WTC11 (cell line): Measurements from ENCODE around the gene PRR5L. TPM values are rescaled to one million over a fixed set of nuclear protein-coding genes. Genes with fewer than 3 reads are reported as not detected.

Experiments used
- ATAC-seq: fragments of 200-7000 bp; cut with Tn5 transposase; 2 replicates; pipeline ENCODE4 v1.10.0; 2021; ENCODE audit warnings: mild to moderate bottlenecking, moderate library complexity
- CTCF ChIA-PET: fragments of 300-600 bp; sonication (Branson Sonifier 250); formaldehyde crosslinking; loops from one replicate; lab custom pipeline; 2021; ENCODE audit warnings: antibody characterized with exemption; lab: Charles Lee
- POLR2A ChIA-PET: fragments of 350-600 bp; sonication (Branson Sonifier 250); formaldehyde crosslinking; loops from one replicate; lab custom pipeline; 2021; ENCODE audit warnings: antibody characterized with exemption; lab: Charles Lee
- DNase-seq: peaks from one replicate; pipeline ENCODE4 v3.0.0; 2021; ENCODE audit warnings: low spot score
- H3K27ac Mint-ChIP-seq: 2 replicates; pipeline ENCODE4 v1.8.0; 2021; ENCODE audit warnings: mixed read lengths
- H3K27me3 Mint-ChIP-seq: 2 replicates; pipeline ENCODE4 v1.8.0; 2021; ENCODE audit warnings: low read depth, mild to moderate bottlenecking, moderate library complexity, mixed read lengths
- H3K36me3 Mint-ChIP-seq: 2 replicates; pipeline ENCODE4 v1.8.0; 2021; ENCODE audit warnings: mixed read lengths
- H3K4me1 Mint-ChIP-seq: 2 replicates; pipeline ENCODE4 v1.8.0; 2022; ENCODE audit warnings: mixed read lengths
- H3K4me3 Mint-ChIP-seq: 2 replicates; pipeline ENCODE4 v1.8.0; 2021; ENCODE audit warnings: mild to moderate bottlenecking, moderate library complexity, mixed read lengths
- H3K9me3 Mint-ChIP-seq: 2 replicates; pipeline ENCODE4 v1.8.0; 2021; ENCODE audit warnings: mixed read lengths
- ESRRA ChIP-seq: sonication (generic); formaldehyde crosslinking; IDR thresholded peaks from 2 replicates; pipeline ENCODE4 v1.8.1; 2022; ENCODE audit warnings: mild to moderate bottlenecking, missing genetic modification reagents, borderline replicate concordance
- ETV6 ChIP-seq: sonication (generic); formaldehyde crosslinking; IDR thresholded peaks from 2 replicates; pipeline ENCODE4 v1.8.1; 2022; ENCODE audit warnings: mild to moderate bottlenecking, missing genetic modification reagents
- FOXK1 ChIP-seq: sonication (generic); formaldehyde crosslinking; IDR thresholded peaks from 2 replicates; pipeline ENCODE4 v1.8.0; 2022; ENCODE audit warnings: mild to moderate bottlenecking, moderate library complexity, missing genetic modification reagents
- GABPB1 ChIP-seq: sonication (generic); formaldehyde crosslinking; IDR thresholded peaks from 2 replicates; pipeline ENCODE4 v1.8.1; 2023; ENCODE audit warnings: mild to moderate bottlenecking, missing genetic modification reagents
- NFYB ChIP-seq: sonication (generic); formaldehyde crosslinking; conservative IDR thresholded peaks from 2 replicates; pipeline ENCODE4 v1.8.0; 2022; ENCODE audit warnings: low read depth, missing genetic modification reagents
- PRRX2 ChIP-seq: fragments of 250-450 bp; sonication (Bioruptor Pico); IDR thresholded peaks from 2 replicates; pipeline ENCODE4 v1.8.0; 2021; ENCODE audit warnings: mild to moderate bottlenecking
- RELA ChIP-seq: sonication (generic); formaldehyde crosslinking; IDR thresholded peaks from 2 replicates; pipeline ENCODE4 v1.8.1; 2022; ENCODE audit warnings: missing genetic modification reagents, mild to moderate bottlenecking, borderline replicate concordance
- TCF7 ChIP-seq: sonication (generic); formaldehyde crosslinking; IDR thresholded peaks from 2 replicates; pipeline ENCODE4 v1.8.0; 2022; ENCODE audit warnings: mild to moderate bottlenecking, low read depth, missing genetic modification reagents, moderate library complexity
- TEAD4 ChIP-seq: sonication (generic); formaldehyde crosslinking; IDR thresholded peaks from 2 replicates; pipeline ENCODE4 v1.8.0; 2022; ENCODE audit warnings: mild to moderate bottlenecking, missing genetic modification reagents
- ZNF138 ChIP-seq: sonication (generic); formaldehyde crosslinking; conservative IDR thresholded peaks from 2 replicates; pipeline ENCODE4 v1.8.1; 2022; ENCODE audit warnings: mild to moderate bottlenecking, moderate library complexity, missing genetic modification reagents
- ZNF232 ChIP-seq: sonication (generic); formaldehyde crosslinking; IDR thresholded peaks from 2 replicates; pipeline ENCODE4 v1.8.0; 2022; ENCODE audit warnings: mild to moderate bottlenecking, missing genetic modification reagents
- ZNF317 ChIP-seq: sonication (generic); formaldehyde crosslinking; IDR thresholded peaks from 2 replicates; pipeline ENCODE4 v1.8.1; 2023; ENCODE audit warnings: low read depth, mild to moderate bottlenecking, moderate library complexity, missing genetic modification reagents, borderline replicate concordance
- ZNF416 ChIP-seq: fragments of 250-450 bp; sonication (Bioruptor Pico); IDR thresholded peaks from 2 replicates; pipeline ENCODE4 v1.9.0; 2021; ENCODE audit warnings: mild to moderate bottlenecking, inconsistent platforms
- ZNF671 ChIP-seq: fragments of 250-450 bp; sonication (Bioruptor Pico); IDR thresholded peaks from 2 replicates; pipeline ENCODE4 v1.8.0; 2021; ENCODE audit warnings: mild to moderate bottlenecking
- total RNA-seq: library from RNA; stranded (reverse); gene quantifications from 3 replicates; pipeline ENCODE4 v1.2.3, GENCODE V29; 2021
- TF ChIP-seq, protein P1 (sequence below): sonication (generic); formaldehyde crosslinking; IDR thresholded peaks from 2 replicates; pipeline ENCODE4 v1.8.0; 2022; ENCODE audit warnings: mild to moderate bottlenecking, missing genetic modification reagents
- TF ChIP-seq, protein P2 (sequence below): sonication (generic); formaldehyde crosslinking; IDR thresholded peaks from 2 replicates; pipeline ENCODE4 v1.8.0; 2023; ENCODE audit warnings: missing genetic modification reagents, mild to moderate bottlenecking, borderline replicate concordance
- TF ChIP-seq, protein P3 (sequence below): sonication (generic); formaldehyde crosslinking; IDR thresholded peaks from 2 replicates; pipeline ENCODE4 v1.8.0; 2022; ENCODE audit warnings: mild to moderate bottlenecking, missing genetic modification reagents
- TF ChIP-seq, protein P4 (sequence below): sonication (generic); formaldehyde crosslinking; IDR thresholded peaks from 2 replicates; pipeline ENCODE4 v1.8.0; 2022; ENCODE audit warnings: mild to moderate bottlenecking, missing genetic modification reagents
- TF ChIP-seq, protein P5 (sequence below): sonication (generic); formaldehyde crosslinking; IDR thresholded peaks from 2 replicates; pipeline ENCODE4 v1.8.0; 2023; ENCODE audit warnings: mild to moderate bottlenecking, missing genetic modification reagents

Gene PRR5L
- total RNA-seq, 1 experiment from 2014 or later: 3.9 TPM

DNA sequence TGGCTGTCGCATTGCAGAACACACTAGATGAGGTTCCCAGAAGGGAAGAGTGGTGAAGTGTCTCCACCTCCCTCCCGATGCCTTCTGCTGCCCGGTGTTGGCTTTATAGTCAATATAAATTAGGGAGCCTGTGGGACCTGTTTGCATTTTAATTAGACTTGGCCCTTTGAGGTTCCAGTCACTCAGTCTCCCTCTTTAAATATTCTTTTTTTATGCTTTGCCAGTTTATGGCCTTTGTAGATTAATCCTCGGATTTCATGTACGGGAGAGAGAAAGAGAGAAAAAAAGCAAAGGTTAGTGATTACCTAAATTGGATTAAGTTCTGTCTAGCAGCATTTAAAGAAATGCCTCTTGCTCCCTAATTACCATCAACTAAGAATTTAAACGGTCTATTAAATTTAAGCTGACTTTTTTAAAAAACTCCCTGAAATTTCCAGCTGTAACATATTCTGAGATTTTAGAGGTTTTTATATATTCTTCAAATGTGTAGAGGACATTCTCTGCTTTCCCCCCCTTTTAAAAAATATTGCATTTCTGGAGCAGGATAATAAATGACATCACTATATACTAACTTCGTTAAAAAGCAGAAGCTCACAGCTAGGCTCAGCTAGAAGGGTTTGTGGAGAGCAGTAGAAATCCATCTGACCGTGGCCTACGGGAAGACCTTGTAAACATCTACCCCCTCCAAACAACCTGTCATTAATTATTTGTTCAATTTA, 84.4 kb downstream of the PRR5L start:
- no peak for DNase-seq
- ATAC-seq: no peak
- TF ChIP-seq, protein P1, sequence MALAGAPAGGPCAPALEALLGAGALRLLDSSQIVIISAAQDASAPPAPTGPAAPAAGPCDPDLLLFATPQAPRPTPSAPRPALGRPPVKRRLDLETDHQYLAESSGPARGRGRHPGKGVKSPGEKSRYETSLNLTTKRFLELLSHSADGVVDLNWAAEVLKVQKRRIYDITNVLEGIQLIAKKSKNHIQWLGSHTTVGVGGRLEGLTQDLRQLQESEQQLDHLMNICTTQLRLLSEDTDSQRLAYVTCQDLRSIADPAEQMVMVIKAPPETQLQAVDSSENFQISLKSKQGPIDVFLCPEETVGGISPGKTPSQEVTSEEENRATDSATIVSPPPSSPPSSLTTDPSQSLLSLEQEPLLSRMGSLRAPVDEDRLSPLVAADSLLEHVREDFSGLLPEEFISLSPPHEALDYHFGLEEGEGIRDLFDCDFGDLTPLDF (CRISPR knock-in tag): no peak
- TF ChIP-seq ZNF416 (CRISPR knock-in tag): no peak
- no peak for TF ChIP-seq ZNF138 (CRISPR knock-in tag)
- TF ChIP-seq, protein P2, sequence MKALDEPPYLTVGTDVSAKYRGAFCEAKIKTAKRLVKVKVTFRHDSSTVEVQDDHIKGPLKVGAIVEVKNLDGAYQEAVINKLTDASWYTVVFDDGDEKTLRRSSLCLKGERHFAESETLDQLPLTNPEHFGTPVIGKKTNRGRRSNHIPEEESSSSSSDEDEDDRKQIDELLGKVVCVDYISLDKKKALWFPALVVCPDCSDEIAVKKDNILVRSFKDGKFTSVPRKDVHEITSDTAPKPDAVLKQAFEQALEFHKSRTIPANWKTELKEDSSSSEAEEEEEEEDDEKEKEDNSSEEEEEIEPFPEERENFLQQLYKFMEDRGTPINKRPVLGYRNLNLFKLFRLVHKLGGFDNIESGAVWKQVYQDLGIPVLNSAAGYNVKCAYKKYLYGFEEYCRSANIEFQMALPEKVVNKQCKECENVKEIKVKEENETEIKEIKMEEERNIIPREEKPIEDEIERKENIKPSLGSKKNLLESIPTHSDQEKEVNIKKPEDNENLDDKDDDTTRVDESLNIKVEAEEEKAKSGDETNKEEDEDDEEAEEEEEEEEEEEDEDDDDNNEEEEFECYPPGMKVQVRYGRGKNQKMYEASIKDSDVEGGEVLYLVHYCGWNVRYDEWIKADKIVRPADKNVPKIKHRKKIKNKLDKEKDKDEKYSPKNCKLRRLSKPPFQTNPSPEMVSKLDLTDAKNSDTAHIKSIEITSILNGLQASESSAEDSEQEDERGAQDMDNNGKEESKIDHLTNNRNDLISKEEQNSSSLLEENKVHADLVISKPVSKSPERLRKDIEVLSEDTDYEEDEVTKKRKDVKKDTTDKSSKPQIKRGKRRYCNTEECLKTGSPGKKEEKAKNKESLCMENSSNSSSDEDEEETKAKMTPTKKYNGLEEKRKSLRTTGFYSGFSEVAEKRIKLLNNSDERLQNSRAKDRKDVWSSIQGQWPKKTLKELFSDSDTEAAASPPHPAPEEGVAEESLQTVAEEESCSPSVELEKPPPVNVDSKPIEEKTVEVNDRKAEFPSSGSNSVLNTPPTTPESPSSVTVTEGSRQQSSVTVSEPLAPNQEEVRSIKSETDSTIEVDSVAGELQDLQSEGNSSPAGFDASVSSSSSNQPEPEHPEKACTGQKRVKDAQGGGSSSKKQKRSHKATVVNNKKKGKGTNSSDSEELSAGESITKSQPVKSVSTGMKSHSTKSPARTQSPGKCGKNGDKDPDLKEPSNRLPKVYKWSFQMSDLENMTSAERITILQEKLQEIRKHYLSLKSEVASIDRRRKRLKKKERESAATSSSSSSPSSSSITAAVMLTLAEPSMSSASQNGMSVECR (CRISPR knock-in tag): no peak
- TF ChIP-seq, protein P3, sequence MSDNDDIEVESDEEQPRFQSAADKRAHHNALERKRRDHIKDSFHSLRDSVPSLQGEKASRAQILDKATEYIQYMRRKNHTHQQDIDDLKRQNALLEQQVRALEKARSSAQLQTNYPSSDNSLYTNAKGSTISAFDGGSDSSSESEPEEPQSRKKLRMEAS (CRISPR knock-in tag): no peak
- TF ChIP-seq FOXK1: no peak
- TF ChIP-seq, protein P4, sequence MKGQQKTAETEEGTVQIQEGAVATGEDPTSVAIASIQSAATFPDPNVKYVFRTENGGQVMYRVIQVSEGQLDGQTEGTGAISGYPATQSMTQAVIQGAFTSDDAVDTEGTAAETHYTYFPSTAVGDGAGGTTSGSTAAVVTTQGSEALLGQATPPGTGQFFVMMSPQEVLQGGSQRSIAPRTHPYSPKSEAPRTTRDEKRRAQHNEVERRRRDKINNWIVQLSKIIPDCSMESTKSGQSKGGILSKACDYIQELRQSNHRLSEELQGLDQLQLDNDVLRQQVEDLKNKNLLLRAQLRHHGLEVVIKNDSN: no peak
- no peak for TF ChIP-seq NFYB (CRISPR knock-in tag)
- no peak for TF ChIP-seq ZNF671
- no peak for TF ChIP-seq GABPB1 (CRISPR knock-in tag)
- no peak for TF ChIP-seq ETV6 (CRISPR knock-in tag)
- no peak for TF ChIP-seq PRRX2 (CRISPR knock-in tag)
- no peak for TF ChIP-seq TCF7 (CRISPR knock-in tag)
- TF ChIP-seq, protein P5, sequence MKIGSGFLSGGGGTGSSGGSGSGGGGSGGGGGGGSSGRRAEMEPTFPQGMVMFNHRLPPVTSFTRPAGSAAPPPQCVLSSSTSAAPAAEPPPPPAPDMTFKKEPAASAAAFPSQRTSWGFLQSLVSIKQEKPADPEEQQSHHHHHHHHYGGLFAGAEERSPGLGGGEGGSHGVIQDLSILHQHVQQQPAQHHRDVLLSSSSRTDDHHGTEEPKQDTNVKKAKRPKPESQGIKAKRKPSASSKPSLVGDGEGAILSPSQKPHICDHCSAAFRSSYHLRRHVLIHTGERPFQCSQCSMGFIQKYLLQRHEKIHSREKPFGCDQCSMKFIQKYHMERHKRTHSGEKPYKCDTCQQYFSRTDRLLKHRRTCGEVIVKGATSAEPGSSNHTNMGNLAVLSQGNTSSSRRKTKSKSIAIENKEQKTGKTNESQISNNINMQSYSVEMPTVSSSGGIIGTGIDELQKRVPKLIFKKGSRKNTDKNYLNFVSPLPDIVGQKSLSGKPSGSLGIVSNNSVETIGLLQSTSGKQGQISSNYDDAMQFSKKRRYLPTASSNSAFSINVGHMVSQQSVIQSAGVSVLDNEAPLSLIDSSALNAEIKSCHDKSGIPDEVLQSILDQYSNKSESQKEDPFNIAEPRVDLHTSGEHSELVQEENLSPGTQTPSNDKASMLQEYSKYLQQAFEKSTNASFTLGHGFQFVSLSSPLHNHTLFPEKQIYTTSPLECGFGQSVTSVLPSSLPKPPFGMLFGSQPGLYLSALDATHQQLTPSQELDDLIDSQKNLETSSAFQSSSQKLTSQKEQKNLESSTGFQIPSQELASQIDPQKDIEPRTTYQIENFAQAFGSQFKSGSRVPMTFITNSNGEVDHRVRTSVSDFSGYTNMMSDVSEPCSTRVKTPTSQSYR (CRISPR knock-in tag): no peak
- TF ChIP-seq ZNF232 (CRISPR knock-in tag): no peak
- no peak for TF ChIP-seq ESRRA (CRISPR knock-in tag)
- no peak for TF ChIP-seq ZNF317 (CRISPR knock-in tag)
- TF ChIP-seq RELA (CRISPR knock-in tag): no peak
- TF ChIP-seq TEAD4: no peak
- POLR2A ChIA-PET: no interaction called here
- Mint-ChIP-seq H3K27ac (no peak overlapping the region), H3K9me3 (no peaks in the 10 kb centered on the region), H3K27me3 (peaks cover 49% of the 10 kb centered on the region), H3K36me3 (no peaks in the 10 kb centered on the region), H3K4me1 (peaks cover 9% of the 10 kb centered on the region), H3K4me3 (no peak overlapping the region)
- CTCF ChIA-PET: interaction anchor here (0.7 to 1.0 kb wide), 2 partner anchors 88 to 98 kb away, joined by 3 to 6 read pairs; no protein-coding TSS in a partner anchor
